GM23338 (cell line): Measurements from ENCODE around the gene LIME1. TPM values are rescaled to one million over a fixed set of nuclear protein-coding genes. Genes with fewer than 3 reads are reported as not detected.

ENCODE experiments used
- ATAC-seq: fragments of 200-7000 bp; cut with Tn5 transposase; 3 replicates; pipeline ENCODE4 v1.9.1; 2020
- DNase-seq: peaks from one replicate; pipeline ENCODE4 v3.0.0-alpha.2; 2015; ENCODE audit warnings: low spot score
- H2AFZ ChIP-seq: fragments of 200-600 bp; sonication (generic); 2 replicates; pipeline ENCODE4 v1.8.0; 2016; ENCODE audit warnings: antibody characterized with exemption, mild to moderate bottlenecking, moderate library complexity
- H3F3A ChIP-seq: fragments of 200-600 bp; sonication (generic); replicated peaks from 2 replicates; pipeline ENCODE4 v1.8.0; 2017; ENCODE audit warnings: antibody characterized with exemption, mixed run types, low read depth
- H3K27ac ChIP-seq: fragments of 200-600 bp; sonication (generic); 2 replicates; pipeline ENCODE4 v1.6.1; 2016; ENCODE audit warnings: low read depth
- H3K27me3 ChIP-seq: fragments of 200-600 bp; sonication (generic); 2 replicates; pipeline ENCODE4 v1.8.0; 2016; ENCODE audit warnings: mild to moderate bottlenecking, mixed run types, moderate library complexity; ENCODE audit not compliant: insufficient read depth
- H3K36me3 ChIP-seq: fragments of 200-600 bp; sonication (generic); 2 replicates; pipeline ENCODE4 v1.8.0; 2016; ENCODE audit warnings: mild to moderate bottlenecking; ENCODE audit not compliant: insufficient read depth
- H3K4me1 ChIP-seq: fragments of 200-600 bp; sonication (generic); 2 replicates; pipeline ENCODE4 v1.8.0; 2016; ENCODE audit warnings: mild to moderate bottlenecking, moderate library complexity; ENCODE audit not compliant: insufficient read depth
- H3K4me2 ChIP-seq: fragments of 200-600 bp; sonication (generic); 2 replicates; pipeline ENCODE4 v1.7.1; 2017; ENCODE audit warnings: mixed run types
- H3K4me3 ChIP-seq: fragments of 200-600 bp; sonication (generic); 2 replicates; pipeline ENCODE4 v1.6.1; 2016; ENCODE audit warnings: mixed run types
- H3K79me2 ChIP-seq: fragments of 200-600 bp; sonication (generic); replicated peaks from 2 replicates; pipeline ENCODE4 v1.8.0; 2017; ENCODE audit warnings: mild to moderate bottlenecking; ENCODE audit not compliant: insufficient read depth
- H3K9me2 ChIP-seq: fragments of 200-600 bp; sonication (generic); 2 replicates; pipeline ENCODE4 v1.8.0; 2017; ENCODE audit not compliant: insufficient read depth
- H4K20me1 ChIP-seq: fragments of 200-600 bp; sonication (generic); replicated peaks from 2 replicates; pipeline ENCODE4 v1.8.0; 2017; ENCODE audit warnings: mild to moderate bottlenecking; ENCODE audit not compliant: insufficient read depth
- H3K27ac Mint-ChIP-seq: 2 replicates; pipeline ENCODE4 v1.8.0; 2020; ENCODE audit warnings: inconsistent platforms, mild to moderate bottlenecking, moderate library complexity, mixed read lengths
- H3K27me3 Mint-ChIP-seq: 3 replicates; pipeline ENCODE4 v1.8.0; 2022; ENCODE audit warnings: low read depth, mild to moderate bottlenecking, moderate library complexity, mixed read lengths, inconsistent platforms; ENCODE audit not compliant: insufficient read depth, poor library complexity
- H3K36me3 Mint-ChIP-seq: 3 replicates; pipeline ENCODE4 v1.8.0; 2021; ENCODE audit warnings: low read depth, mild to moderate bottlenecking, inconsistent platforms, moderate library complexity, mixed read lengths
- H3K4me1 Mint-ChIP-seq: 3 replicates; pipeline ENCODE4 v1.8.0; 2020; ENCODE audit warnings: mild to moderate bottlenecking, inconsistent platforms, mixed read lengths
- H3K4me3 Mint-ChIP-seq: 3 replicates; pipeline ENCODE4 v1.8.0; 2021; ENCODE audit warnings: moderate library complexity, mild to moderate bottlenecking, inconsistent platforms, mixed read lengths
- H3K9me3 Mint-ChIP-seq: 3 replicates; pipeline ENCODE4 v1.8.0; 2020; ENCODE audit warnings: moderate library complexity, mild to moderate bottlenecking, inconsistent platforms, mixed read lengths
- CREB1 ChIP-seq: fragments of 250-450 bp; sonication (Bioruptor Pico); IDR thresholded peaks from 2 replicates; pipeline ENCODE4 v1.5.0; 2020; ENCODE audit warnings: low read depth, mild to moderate bottlenecking, moderate library complexity
- EZH2 ChIP-seq: fragments of 200-600 bp; sonication (generic); IDR thresholded peaks from one replicate; pipeline ENCODE4 v1.8.0; 2017; ENCODE audit warnings: antibody characterized with exemption, mild to moderate bottlenecking, low read depth; ENCODE audit not compliant: unreplicated experiment
- EZH2phosphoT487 ChIP-seq: fragments of 200-600 bp; sonication (generic); IDR thresholded peaks from one replicate; pipeline ENCODE4 v1.8.1; 2018; ENCODE audit warnings: antibody characterized with exemption; ENCODE audit not compliant: unreplicated experiment
- JUNB ChIP-seq: IDR thresholded peaks from one replicate; pipeline ENCODE4 v1.6.1; 2016; ENCODE audit warnings: antibody characterized with exemption; ENCODE audit not compliant: unreplicated experiment
- NANOG ChIP-seq: IDR thresholded peaks from 2 replicates; pipeline ENCODE4 v1.6.1; 2016; ENCODE audit warnings: antibody characterized with exemption, borderline replicate concordance
- POLR2AphosphoS5 ChIP-seq: IDR thresholded peaks from 2 replicates; pipeline ENCODE4 v1.6.1; 2016; ENCODE audit warnings: antibody characterized with exemption, low read depth
- STAT1 ChIP-seq: IDR thresholded peaks from one replicate; pipeline ENCODE4 v1.6.1; 2016; ENCODE audit warnings: antibody characterized with exemption; ENCODE audit not compliant: unreplicated experiment
- ZNF114 ChIP-seq: fragments of 250-450 bp; sonication (Bioruptor Pico); IDR thresholded peaks from 2 replicates; pipeline ENCODE4 v1.5.0; 2020; ENCODE audit warnings: mild to moderate bottlenecking, moderate library complexity
- ZNF331 ChIP-seq: fragments of 250-450 bp; sonication (Bioruptor Pico); IDR thresholded peaks from 2 replicates; pipeline ENCODE4 v1.5.0; 2020; ENCODE audit warnings: low read depth, mild to moderate bottlenecking, moderate library complexity
- polyA plus RNA-seq: library from polyadenylated mRNA; unstranded; fragments of >200 nt; fragmentation: Nextera tagmentation; extraction: Ambion mirVana; gene quantifications from 2 replicates; pipeline ENCODE4 v1.2.1, GENCODE V29; 2016
- total RNA-seq: library from RNA; depleted of rRNA; stranded (reverse); fragments of >200 nt; shearing (Covaris generic); gene quantifications from 2 replicates; pipeline ENCODE4 v1.2.3, GENCODE V29; 2014
- TF ChIP-seq, protein P1 (sequence below): fragments of 250-450 bp; sonication (Bioruptor Pico); IDR thresholded peaks from 2 replicates; pipeline ENCODE4 v1.5.0; 2020; ENCODE audit warnings: mild to moderate bottlenecking, moderate library complexity
- TF ChIP-seq, protein P2 (sequence below): IDR thresholded peaks from 2 replicates; pipeline ENCODE4 v1.6.1; 2016; ENCODE audit warnings: antibody characterized with exemption
- TF ChIP-seq, protein P3 (sequence below): IDR thresholded peaks from one replicate; pipeline ENCODE4 v1.6.1; 2018; ENCODE audit warnings: antibody characterized with exemption; ENCODE audit not compliant: unreplicated experiment
- TF ChIP-seq, protein P4 (sequence below), 2 experiments: fragments of 200-600 bp in 1 of 2; sonication (generic) in 1 of 2; conservative IDR thresholded peaks; 2 replicates each; pipeline versions ENCODE4 v1.5.1 to v1.6.1; 2016 to 2017; ENCODE audit warnings: antibody characterized with exemption in 2 of 2, low read depth in 2 of 2, mild to moderate bottlenecking in 2 of 2, moderate library complexity in 1 of 2

The LIME1 gene
- total and polyA plus RNA-seq, 2 experiments from 2014 or later = 4.7 to 12.2 TPM

DNA sequence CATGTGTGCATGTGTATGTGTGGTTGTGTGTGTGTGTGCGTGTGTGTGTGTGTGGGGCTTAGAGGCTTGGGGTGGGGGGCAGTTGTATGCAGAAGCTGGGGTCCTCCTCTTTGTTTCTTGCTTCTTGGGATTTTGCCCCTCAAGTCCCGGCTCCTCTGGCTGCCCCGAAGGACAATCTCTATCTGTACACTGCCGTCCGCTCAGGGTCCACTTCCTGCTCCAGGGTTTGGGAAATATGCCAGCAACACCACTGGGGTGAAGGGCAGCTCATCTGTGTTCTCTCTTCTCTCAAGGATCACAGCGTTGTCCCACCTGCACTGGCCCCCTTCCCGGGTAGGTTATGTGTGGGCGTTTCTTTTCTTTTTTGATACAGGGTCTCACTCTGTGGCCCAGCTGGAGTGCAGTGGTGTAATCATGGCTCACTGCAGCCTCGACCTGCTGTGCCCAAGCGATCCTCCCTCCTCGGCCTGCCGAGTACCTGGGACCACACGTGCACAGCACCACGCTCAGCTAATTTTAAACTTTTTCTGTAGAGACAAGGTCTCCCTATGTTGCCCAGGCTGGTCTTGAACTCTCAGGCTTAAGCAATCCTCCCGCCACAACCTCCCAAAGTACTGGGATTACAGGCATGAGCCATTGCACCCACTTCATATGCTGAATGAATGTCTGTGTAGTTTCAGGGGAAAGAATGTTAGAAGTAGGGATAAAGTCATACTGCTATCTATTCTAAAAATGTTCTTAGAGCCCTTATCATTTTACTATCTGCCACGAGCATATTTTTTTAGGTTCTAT lies 28.8 kb downstream of the LIME1 start:
- DNase-seq (no peak), ATAC-seq (no peak)
- H3K36me3 ChIP-seq = no peaks in the 10 kb centered on the region
- Mint-ChIP-seq H3K9me3 (no peaks in the 10 kb centered on the region; the same call in 2 of the 3 replicates), H3K36me3 (peaks cover 20% of the 10 kb centered on the region), H3K27me3 (peaks cover 2% of the 10 kb centered on the region), H3K27ac (no peak overlapping the region), H3K4me3 (no peak overlapping the region), H3K4me1 (no peaks in the 10 kb centered on the region; the same call in 2 of the 3 replicates)
- 0 out of 2 replicates have a peak, but pooled peaks cover 7% of the 10 kb centered on the region for H3F3A ChIP-seq
- H3K4me3 ChIP-seq = no peak overlapping the region
- H3K27me3 ChIP-seq = no peaks in the 10 kb centered on the region
- no peak overlapping the region for H3K27ac ChIP-seq
- no peaks in the 10 kb centered on the region for H3K79me2 ChIP-seq
- H3K9me2 ChIP-seq = no peaks in the 10 kb centered on the region
- no peak for TF ChIP-seq POLR2AphosphoS5
- TF ChIP-seq, protein P1, sequence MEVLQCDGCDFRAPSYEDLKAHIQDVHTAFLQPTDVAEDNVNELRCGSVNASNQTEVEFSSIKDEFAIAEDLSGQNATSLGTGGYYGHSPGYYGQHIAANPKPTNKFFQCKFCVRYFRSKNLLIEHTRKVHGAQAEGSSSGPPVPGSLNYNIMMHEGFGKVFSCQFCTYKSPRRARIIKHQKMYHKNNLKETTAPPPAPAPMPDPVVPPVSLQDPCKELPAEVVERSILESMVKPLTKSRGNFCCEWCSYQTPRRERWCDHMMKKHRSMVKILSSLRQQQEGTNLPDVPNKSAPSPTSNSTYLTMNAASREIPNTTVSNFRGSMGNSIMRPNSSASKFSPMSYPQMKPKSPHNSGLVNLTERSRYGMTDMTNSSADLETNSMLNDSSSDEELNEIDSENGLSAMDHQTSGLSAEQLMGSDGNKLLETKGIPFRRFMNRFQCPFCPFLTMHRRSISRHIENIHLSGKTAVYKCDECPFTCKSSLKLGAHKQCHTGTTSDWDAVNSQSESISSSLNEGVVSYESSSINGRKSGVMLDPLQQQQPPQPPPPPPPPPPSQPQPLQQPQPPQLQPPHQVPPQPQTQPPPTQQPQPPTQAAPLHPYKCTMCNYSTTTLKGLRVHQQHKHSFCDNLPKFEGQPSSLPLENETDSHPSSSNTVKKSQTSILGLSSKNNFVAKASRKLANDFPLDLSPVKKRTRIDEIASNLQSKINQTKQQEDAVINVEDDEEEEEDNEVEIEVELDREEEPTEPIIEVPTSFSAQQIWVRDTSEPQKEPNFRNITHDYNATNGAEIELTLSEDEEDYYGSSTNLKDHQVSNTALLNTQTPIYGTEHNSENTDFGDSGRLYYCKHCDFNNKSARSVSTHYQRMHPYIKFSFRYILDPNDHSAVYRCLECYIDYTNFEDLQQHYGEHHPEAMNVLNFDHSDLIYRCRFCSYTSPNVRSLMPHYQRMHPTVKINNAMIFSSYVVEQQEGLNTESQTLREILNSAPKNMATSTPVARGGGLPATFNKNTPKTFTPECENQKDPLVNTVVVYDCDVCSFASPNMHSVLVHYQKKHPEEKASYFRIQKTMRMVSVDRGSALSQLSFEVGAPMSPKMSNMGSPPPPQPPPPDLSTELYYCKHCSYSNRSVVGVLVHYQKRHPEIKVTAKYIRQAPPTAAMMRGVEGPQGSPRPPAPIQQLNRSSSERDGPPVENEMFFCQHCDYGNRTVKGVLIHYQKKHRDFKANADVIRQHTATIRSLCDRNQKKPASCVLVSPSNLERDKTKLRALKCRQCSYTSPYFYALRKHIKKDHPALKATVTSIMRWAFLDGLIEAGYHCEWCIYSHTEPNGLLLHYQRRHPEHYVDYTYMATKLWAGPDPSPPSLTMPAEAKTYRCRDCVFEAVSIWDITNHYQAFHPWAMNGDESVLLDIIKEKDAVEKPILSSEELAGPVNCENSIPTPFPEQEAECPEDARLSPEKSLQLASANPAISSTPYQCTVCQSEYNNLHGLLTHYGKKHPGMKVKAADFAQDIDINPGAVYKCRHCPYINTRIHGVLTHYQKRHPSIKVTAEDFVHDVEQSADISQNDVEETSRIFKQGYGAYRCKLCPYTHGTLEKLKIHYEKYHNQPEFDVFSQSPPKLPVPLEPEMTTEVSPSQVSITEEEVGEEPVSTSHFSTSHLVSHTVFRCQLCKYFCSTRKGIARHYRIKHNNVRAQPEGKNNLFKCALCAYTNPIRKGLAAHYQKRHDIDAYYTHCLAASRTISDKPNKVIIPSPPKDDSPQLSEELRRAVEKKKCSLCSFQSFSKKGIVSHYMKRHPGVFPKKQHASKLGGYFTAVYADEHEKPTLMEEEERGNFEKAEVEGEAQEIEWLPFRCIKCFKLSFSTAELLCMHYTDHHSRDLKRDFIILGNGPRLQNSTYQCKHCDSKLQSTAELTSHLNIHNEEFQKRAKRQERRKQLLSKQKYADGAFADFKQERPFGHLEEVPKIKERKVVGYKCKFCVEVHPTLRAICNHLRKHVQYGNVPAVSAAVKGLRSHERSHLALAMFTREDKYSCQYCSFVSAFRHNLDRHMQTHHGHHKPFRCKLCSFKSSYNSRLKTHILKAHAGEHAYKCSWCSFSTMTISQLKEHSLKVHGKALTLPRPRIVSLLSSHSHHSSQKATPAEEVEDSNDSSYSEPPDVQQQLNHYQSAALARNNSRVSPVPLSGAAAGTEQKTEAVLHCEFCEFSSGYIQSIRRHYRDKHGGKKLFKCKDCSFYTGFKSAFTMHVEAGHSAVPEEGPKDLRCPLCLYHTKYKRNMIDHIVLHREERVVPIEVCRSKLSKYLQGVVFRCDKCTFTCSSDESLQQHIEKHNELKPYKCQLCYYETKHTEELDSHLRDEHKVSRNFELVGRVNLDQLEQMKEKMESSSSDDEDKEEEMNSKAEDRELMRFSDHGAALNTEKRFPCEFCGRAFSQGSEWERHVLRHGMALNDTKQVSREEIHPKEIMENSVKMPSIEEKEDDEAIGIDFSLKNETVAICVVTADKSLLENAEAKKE (CRISPR knock-in tag) = no peak
- no peak for TF ChIP-seq EZH2phosphoT487
- TF ChIP-seq, protein P2, sequence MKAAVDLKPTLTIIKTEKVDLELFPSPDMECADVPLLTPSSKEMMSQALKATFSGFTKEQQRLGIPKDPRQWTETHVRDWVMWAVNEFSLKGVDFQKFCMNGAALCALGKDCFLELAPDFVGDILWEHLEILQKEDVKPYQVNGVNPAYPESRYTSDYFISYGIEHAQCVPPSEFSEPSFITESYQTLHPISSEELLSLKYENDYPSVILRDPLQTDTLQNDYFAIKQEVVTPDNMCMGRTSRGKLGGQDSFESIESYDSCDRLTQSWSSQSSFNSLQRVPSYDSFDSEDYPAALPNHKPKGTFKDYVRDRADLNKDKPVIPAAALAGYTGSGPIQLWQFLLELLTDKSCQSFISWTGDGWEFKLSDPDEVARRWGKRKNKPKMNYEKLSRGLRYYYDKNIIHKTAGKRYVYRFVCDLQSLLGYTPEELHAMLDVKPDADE = no peak
- TF ChIP-seq CREB1 (CRISPR knock-in tag) = no peak
- no peak for TF ChIP-seq ZNF331 (CRISPR knock-in tag)
- no peak for TF ChIP-seq STAT1
- no peak for TF ChIP-seq JUNB
- TF ChIP-seq EZH2 = no peak
- no peak for TF ChIP-seq NANOG
- TF ChIP-seq, protein P3, sequence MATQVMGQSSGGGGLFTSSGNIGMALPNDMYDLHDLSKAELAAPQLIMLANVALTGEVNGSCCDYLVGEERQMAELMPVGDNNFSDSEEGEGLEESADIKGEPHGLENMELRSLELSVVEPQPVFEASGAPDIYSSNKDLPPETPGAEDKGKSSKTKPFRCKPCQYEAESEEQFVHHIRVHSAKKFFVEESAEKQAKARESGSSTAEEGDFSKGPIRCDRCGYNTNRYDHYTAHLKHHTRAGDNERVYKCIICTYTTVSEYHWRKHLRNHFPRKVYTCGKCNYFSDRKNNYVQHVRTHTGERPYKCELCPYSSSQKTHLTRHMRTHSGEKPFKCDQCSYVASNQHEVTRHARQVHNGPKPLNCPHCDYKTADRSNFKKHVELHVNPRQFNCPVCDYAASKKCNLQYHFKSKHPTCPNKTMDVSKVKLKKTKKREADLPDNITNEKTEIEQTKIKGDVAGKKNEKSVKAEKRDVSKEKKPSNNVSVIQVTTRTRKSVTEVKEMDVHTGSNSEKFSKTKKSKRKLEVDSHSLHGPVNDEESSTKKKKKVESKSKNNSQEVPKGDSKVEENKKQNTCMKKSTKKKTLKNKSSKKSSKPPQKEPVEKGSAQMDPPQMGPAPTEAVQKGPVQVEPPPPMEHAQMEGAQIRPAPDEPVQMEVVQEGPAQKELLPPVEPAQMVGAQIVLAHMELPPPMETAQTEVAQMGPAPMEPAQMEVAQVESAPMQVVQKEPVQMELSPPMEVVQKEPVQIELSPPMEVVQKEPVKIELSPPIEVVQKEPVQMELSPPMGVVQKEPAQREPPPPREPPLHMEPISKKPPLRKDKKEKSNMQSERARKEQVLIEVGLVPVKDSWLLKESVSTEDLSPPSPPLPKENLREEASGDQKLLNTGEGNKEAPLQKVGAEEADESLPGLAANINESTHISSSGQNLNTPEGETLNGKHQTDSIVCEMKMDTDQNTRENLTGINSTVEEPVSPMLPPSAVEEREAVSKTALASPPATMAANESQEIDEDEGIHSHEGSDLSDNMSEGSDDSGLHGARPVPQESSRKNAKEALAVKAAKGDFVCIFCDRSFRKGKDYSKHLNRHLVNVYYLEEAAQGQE = no peak
- TF ChIP-seq ZNF114 = no peak
- TF ChIP-seq, protein P4, sequence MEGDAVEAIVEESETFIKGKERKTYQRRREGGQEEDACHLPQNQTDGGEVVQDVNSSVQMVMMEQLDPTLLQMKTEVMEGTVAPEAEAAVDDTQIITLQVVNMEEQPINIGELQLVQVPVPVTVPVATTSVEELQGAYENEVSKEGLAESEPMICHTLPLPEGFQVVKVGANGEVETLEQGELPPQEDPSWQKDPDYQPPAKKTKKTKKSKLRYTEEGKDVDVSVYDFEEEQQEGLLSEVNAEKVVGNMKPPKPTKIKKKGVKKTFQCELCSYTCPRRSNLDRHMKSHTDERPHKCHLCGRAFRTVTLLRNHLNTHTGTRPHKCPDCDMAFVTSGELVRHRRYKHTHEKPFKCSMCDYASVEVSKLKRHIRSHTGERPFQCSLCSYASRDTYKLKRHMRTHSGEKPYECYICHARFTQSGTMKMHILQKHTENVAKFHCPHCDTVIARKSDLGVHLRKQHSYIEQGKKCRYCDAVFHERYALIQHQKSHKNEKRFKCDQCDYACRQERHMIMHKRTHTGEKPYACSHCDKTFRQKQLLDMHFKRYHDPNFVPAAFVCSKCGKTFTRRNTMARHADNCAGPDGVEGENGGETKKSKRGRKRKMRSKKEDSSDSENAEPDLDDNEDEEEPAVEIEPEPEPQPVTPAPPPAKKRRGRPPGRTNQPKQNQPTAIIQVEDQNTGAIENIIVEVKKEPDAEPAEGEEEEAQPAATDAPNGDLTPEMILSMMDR (conservative IDR thresholded peaks at IDR 0.05; ENCODE audit: low read depth in 2 of 2) = no peak
- no peaks in the 10 kb centered on the region for H3K4me1 ChIP-seq
- no peaks in the 10 kb centered on the region; the same call in 1 of the 2 replicates for H4K20me1 ChIP-seq
- H3K4me2 ChIP-seq = no peak overlapping the region
- H2AFZ ChIP-seq = no peak overlapping the region
